ENCODE results near the gene IFT20.

Gene IFT20

GRCh38 chr17:28334666-28335200, 539 bp downstream of the IFT20 start:
- no peak for FAIRE-seq

DNA sequence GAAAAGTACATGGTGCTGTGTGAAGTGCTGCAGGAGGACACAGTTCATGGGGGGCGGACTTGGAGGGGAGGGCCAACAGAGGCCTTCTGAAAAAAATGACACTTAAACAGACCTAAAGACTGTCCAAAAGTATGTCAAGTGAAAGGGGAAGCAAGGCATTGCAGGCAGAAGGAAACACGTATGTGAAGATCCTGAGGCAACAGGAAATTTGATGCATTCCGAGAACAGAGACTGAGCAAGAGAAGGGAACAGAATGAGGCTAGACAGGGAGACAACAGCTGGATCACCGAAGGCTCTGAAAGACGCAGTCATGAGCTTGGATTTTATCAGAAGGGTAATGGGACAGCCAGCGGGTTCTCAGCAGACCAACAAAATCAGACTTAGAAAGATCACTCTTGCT, 1.1 kb downstream of the IFT20 start:
- FAIRE-seq: no peak

GRCh38 chr17:28333083-28333746, 2.1 kb downstream of the IFT20 start:
- FAIRE-seq: no peak

DNA sequence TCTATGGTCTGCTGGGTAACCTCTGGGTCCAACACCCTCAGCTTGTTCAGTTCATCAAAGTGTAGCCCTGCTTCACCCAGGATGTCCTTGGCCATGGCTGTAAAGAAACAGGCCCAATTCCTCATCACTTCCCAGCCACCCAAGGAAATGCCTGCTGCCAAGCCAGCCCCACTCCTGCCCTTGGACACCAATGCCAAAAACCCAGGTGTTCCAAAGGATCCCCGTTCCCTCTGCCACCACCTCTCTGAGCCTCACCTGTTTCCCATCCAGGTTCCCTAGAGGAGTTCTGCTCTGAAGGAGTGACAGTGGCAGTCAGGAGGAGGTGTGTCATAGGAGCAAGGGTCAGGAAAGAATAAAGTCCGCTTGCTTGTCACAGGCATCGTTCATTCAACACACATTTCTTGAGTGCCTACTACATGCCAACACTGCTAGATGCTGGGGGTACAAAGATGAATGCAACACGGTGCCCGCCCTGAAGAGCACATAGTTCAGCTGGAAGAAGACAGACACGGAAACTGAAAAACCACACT, 3.3 kb downstream of the IFT20 start:
- no peak for FAIRE-seq

- FAIRE-seq: no peak
Measured at GRCh38 chr17:28330671-28331070, 4.6 kb downstream of the IFT20 start.

- FAIRE-seq: no peak
Measured at GRCh38 chr17:28328325-28328724, 6.9 kb downstream of the IFT20 start.

DNA sequence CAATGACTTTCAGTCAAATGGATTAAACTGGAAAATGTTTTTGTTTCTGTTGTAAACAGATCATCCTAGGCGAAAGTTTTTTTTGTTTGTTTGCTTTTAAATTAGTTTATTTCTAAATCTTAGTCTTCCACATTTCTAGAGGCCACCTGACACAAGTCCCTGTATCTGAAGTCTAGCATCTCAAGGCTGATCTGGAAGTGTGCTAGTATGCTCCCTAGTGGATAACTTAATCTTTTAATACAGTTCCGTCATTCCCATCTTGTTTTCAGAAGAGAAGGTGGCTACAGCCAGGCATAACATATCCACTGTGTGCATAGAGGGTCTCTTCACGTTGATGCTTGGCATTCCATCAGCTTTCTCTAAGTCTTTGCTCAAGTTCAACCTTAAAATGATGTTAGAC, 7.6 kb downstream of the IFT20 start:
- no peak for FAIRE-seq

DNA sequence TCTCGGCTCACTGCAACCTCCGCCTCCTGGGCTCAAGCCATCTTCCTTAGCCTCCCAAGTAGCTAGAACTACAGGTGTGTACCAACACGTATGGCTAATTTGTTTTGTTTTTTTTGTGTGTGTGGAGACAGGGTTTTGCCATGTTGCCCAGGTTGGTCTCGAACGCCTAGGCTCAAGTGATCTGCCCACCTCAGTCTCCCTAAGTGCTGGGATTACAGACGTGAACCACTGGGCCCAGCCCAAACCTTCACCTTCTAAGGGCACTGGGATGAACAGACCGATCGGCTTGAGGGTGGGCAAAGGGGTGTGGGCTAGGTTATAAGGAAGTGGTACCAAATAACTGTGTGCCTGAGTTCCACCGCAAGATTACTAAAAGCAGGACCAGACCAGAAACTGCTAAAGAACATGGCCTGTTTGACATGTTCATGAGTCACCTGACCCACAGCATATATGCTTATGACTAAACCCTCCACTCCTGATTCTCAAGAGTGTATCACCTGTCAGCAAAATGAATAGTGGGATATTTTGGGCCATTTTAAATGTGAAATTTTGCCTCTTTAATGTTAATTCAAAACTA, 8.2 kb downstream of the IFT20 start:
- no peak for FAIRE-seq

GRCh38 chr17:28326114-28326513, 9.2 kb downstream of the IFT20 start:
- FAIRE-seq: no peak

- FAIRE-seq: no peak
Measured at GRCh38 chr17:28325211-28325610, 10.1 kb downstream of the IFT20 start.

- no peak for FAIRE-seq
Measured at GRCh38 chr17:28324781-28325180, 10.5 kb downstream of the IFT20 start.

GRCh38 chr17:28324267-28324745, 11.0 kb downstream of the IFT20 start:
- no peak for FAIRE-seq

DNA sequence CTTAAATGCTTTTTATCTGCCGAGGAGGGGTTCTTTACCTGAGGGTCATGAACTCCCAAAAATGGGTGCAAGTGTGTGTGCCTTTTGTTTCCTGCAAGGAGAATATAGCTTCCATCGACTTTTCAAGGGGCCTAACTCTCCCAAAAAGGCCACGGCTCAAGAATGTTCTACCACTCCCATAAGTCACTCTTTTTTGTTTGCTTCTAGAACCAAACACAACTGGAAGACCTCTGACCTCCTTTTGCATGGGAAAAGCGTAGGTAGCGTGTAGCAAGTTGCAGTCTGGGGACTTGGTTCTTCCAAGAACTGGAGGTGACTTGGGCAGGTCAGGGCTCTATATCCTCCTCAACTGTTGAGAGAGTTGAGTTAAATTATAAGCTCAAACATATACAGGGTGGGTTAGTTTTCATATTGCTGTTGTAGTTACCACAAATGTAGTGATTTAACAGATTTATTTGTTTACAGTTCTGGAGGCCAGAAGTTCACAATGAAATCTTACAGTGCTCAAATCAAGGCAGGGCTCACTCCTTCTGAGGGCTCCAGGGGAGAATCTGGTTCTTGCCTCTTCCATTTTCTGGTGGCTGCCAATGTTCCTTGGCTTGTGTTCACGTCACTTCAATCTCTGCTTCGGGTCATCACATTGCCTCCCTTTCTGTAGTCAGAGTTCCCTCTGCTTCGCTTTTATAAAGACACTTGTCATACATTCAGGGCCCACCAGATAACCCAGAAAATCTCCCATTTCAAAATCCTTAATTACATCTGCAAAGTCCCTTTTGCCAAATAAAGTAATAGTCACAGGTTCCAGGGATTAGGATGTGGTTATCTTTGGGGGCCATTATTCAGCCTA, 14.8 kb downstream of the IFT20 start:
- no peak for FAIRE-seq

GRCh38 chr17:28319598-28319935, 15.7 kb downstream of the IFT20 start:
- no peak for FAIRE-seq

GRCh38 chr17:28318759-28319597, 16.3 kb downstream of the IFT20 start, which contains the start of gene TMEM97:
Gene TMEM97, plus strand, starts transcription at chr17:28319200. Its CDS starts 40 bp downstream, at chr17:28319240.
- FAIRE-seq: peak; percentile 85

- no peak for FAIRE-seq
Measured at GRCh38 chr17:28317966-28318758, 17.1 kb downstream of the IFT20 start.

- FAIRE-seq: no peak
Measured at GRCh38 chr17:28317099-28317965, 17.9 kb downstream of the IFT20 start.

DNA sequence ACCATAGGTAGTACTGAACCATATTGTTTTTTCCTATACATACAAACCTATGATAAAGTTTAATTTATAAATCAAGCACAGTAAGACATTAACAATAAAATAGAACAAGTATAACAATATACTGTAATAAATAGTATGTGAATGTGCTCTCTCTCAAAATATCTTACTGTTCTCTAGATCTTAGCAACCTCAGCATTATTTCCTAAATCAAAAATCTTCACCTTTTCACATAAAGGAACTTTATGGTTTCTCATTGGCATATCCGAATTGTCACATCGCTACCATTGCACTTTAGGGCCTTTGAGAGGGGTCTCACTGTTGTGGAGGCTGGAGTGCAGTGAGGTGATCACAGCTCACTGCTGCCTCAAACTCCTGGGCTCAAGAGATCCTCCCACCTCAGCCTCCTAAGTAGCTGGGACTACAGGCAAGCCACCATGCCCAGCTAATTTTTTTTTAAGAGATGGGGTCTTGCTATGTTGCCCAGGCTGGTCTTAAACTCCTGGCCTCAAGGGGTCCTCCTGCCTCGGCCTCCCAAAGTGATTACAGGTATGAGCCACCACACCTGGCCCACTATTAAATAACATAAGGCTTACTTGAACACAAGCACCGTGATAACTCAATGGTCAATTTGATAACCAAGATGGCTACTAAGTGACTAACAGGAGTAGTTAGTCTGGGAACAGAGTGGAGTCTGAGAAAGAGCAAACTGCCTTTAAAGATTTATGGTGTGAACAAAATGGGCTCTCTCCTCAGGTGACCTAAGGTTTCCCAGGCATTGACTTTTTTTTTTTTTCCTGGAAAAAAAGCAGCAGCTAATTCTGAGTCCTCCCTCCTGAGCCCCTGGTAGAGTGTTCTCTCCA, 19.2 kb downstream of the IFT20 start:
- FAIRE-seq: no peak

DNA sequence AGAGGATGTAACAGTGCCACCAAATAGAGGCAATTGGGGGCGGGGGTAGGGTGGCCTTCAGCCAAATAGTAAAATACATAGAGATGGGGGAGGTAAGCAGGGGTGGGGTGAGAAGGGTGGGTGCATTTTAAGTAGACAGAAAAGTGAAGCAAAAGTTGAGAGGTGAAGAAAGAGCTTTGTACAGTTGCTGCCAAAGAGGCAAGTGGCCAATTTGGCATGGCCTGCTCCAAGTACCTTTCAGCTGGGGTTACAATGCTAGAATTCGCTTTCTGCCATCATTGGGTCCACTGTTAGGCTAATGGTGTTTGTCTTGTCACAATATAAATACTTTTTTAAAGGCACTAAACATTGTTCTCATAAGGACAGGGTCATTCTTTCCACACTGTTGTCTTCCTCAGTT, 21.4 kb downstream of the IFT20 start:
- FAIRE-seq: no peak

Measured in endometrium (tissue), 2 donors.